HepG2 (cell line): ENCODE measurements around the gene SEZ6. TPM values are rescaled to one million over a fixed set of nuclear protein-coding genes. Genes with fewer than 3 reads are reported as not detected.
A peak's percentile ranks its signal among the peaks of the same experiment; 100 is the strongest.

Source experiments
- ATF1 ChIP-seq: IDR thresholded peaks from 2 replicates; pipeline ENCODE4 v1.6.1; 2016; ENCODE audit warnings: mild to moderate bottlenecking, control low read depth
- GABPB1 ChIP-seq: IDR thresholded peaks from 2 replicates; pipeline ENCODE4 v1.6.1; 2016; ENCODE audit warnings: mild to moderate bottlenecking, missing genetic modification reagents, moderate library complexity, missing compliant biosample characterization
- IKZF4 ChIP-seq: sonication (generic); formaldehyde crosslinking; IDR thresholded peaks from 2 replicates; pipeline ENCODE4 v1.5.1; 2020; ENCODE audit warnings: borderline replicate concordance, mild to moderate bottlenecking, low read depth, missing genetic modification reagents; ENCODE audit errors: not compliant biosample characterization
- IRF1 ChIP-seq: sonication (generic); formaldehyde crosslinking; IDR thresholded peaks from 2 replicates; pipeline ENCODE4 v1.4.0; 2020; ENCODE audit warnings: low read depth, mild to moderate bottlenecking, missing genetic modification reagents
- IRF9 ChIP-seq: sonication (generic); formaldehyde crosslinking; IDR thresholded peaks from 2 replicates; pipeline ENCODE4 v1.8.0; 2022; ENCODE audit warnings: missing genetic modification reagents, mild to moderate bottlenecking, borderline replicate concordance
- KLF6 ChIP-seq: IDR thresholded peaks from 2 replicates; pipeline ENCODE4 v1.8.0; 2016; ENCODE audit warnings: missing biosample characterization, missing genetic modification reagents
- MIER2 ChIP-seq: IDR thresholded peaks from 2 replicates; pipeline ENCODE4 v1.6.1; 2016; ENCODE audit warnings: missing biosample characterization, missing genetic modification reagents
- NFIB ChIP-seq: sonication (generic); formaldehyde crosslinking; IDR thresholded peaks from 2 replicates; pipeline ENCODE4 v1.9.0; 2021; ENCODE audit warnings: missing genetic modification reagents, mild to moderate bottlenecking, borderline replicate concordance
- NFYB ChIP-seq: sonication (generic); formaldehyde crosslinking; IDR thresholded peaks from 2 replicates; pipeline ENCODE4 v1.4.0; 2020; ENCODE audit warnings: missing genetic modification reagents
- RBM39 ChIP-seq: fragments of 200-400 bp; formaldehyde crosslinking; IDR thresholded peaks from one replicate; pipeline ENCODE4 v1.6.1; 2018; ENCODE audit warnings: antibody characterized with exemption, mild to moderate bottlenecking, low read depth, low read length; ENCODE audit not compliant: poor library complexity, severe bottlenecking
- RNF219 ChIP-seq: sonication (generic); formaldehyde crosslinking; IDR thresholded peaks from 2 replicates; pipeline ENCODE4 v1.5.0; 2020; ENCODE audit warnings: mild to moderate bottlenecking, missing genetic modification reagents
- SOX5 ChIP-seq: IDR thresholded peaks from 2 replicates; pipeline ENCODE4 v1.6.1; 2016; ENCODE audit warnings: borderline replicate concordance
- TCF7 ChIP-seq: sonication (generic); IDR thresholded peaks from 2 replicates; pipeline ENCODE4 v1.6.1; 2016; ENCODE audit warnings: antibody characterized with exemption, low read depth
- TFDP1 ChIP-seq: IDR thresholded peaks from 2 replicates; pipeline ENCODE4 v1.6.1; 2016; ENCODE audit warnings: missing compliant biosample characterization, missing genetic modification reagents, borderline replicate concordance
- ZBTB49 ChIP-seq: sonication (generic); formaldehyde crosslinking; IDR thresholded peaks from 2 replicates; pipeline ENCODE4 v1.4.0; 2020; ENCODE audit warnings: missing genetic modification reagents, borderline replicate concordance
- ZNF530 ChIP-seq: sonication (generic); formaldehyde crosslinking; IDR thresholded peaks from 2 replicates; pipeline ENCODE4 v1.5.0; 2020; ENCODE audit warnings: low read depth, mild to moderate bottlenecking, missing genetic modification reagents
- ZNF543 ChIP-seq: sonication (generic); formaldehyde crosslinking; IDR thresholded peaks from 2 replicates; pipeline ENCODE4 v1.4.0; 2020; ENCODE audit warnings: mild to moderate bottlenecking, missing genetic modification reagents
- ZNF549 ChIP-seq: sonication (generic); formaldehyde crosslinking; IDR thresholded peaks from 2 replicates; pipeline ENCODE4 v1.5.0; 2020; ENCODE audit warnings: missing genetic modification reagents
- ZNF703 ChIP-seq: sonication (generic); formaldehyde crosslinking; IDR thresholded peaks from 2 replicates; pipeline ENCODE4 v1.5.1; 2020; ENCODE audit warnings: missing genetic modification reagents, mild to moderate bottlenecking, moderate library complexity, borderline replicate concordance
- ZNF770 ChIP-seq: sonication (generic); formaldehyde crosslinking; IDR thresholded peaks from 2 replicates; pipeline ENCODE4 v1.5.0; 2020; ENCODE audit warnings: mild to moderate bottlenecking, missing genetic modification reagents
- polyA plus RNA-seq, 8 experiments: library from polyadenylated mRNA; depleted of rRNA in 3 of 8; stranded (reverse) in 7 of 8; unstranded in 1 of 8; fragments of >200 nt; fragmentation: Illumina TruSeq in 4 of 8; extraction: Trizol in 4 of 8; gene quantifications; 2 replicates each; pipeline versions ENCODE4 v1.2.1 to v1.2.3, GENCODE V29; 2011 to 2016; ENCODE audit warnings: low read depth in 4 of 8, missing spikeins in 1 of 8, mixed read lengths in 1 of 8; ENCODE audit not compliant: insufficient read depth in 1 of 8
- total RNA-seq, 5 experiments: library from RNA; depleted of rRNA; stranded (reverse); fragments of >200 nt; fragmentation: Illumina TruSeq; extraction: Trizol; gene quantifications; 2 replicates each; pipeline ENCODE4 v1.2.3, GENCODE V29; 2016; ENCODE audit warnings: low read depth in 1 of 5

The SEZ6 gene
- total and polyA plus RNA-seq, 2 of the 13 experiments (the other 11 are each of a cell fraction or from before 2014, with no cell fraction given): not detected

GRCh38 chr17:28951428-28951990 lies 54.3 kb downstream of the SEZ6 start, which contains the start of gene PHF12 (continued):
- TF ChIP-seq RNF219 (CRISPR knock-in tag) (no peak), TCF7 (no peak), TFDP1 (peak; percentile 8), MIER2 (no peak), KLF6 (CRISPR knock-in tag) (0 out of 2 replicates have a peak, but pooled peaks have one; percentile 8), ZBTB49 (CRISPR knock-in tag) (no peak), NFIB (CRISPR knock-in tag) (no peak), GABPB1 (peak; percentile 74; the same call in 1 of the 2 replicates), NFYB (CRISPR knock-in tag) (peak; percentile 62), IKZF4 (CRISPR knock-in tag) (no peak), ZNF530 (no peak), IRF9 (CRISPR knock-in tag) (no peak), IRF1 (CRISPR knock-in tag) (no peak), RBM39 (no peak), ZNF770 (0 out of 2 replicates have a peak, but pooled peaks have one; percentile 22), ZNF543 (CRISPR knock-in tag) (no peak), ZNF549 (CRISPR knock-in tag) (no peak), ZNF703 (CRISPR knock-in tag) (no peak), SOX5 (CRISPR knock-in tag) (0 out of 2 replicates have a peak, but pooled peaks have one; percentile 6), ATF1 (CRISPR knock-in tag) (no peak)
